Osteoblast (primary cell): ENCODE data around the gene SPATA3. TPM values are rescaled to one million over a fixed set of nuclear protein-coding genes. Genes with fewer than 3 reads are reported as not detected.
"Not testable (repeated sequence)": the region's sequence is repeated elsewhere in the genome, so short reads cannot be mapped to it uniquely, and the experiment has no call there.

ENCODE experiments used
- DNase-seq: peaks from one replicate; pipeline ENCODE4 v3.0.0; 2011; ENCODE audit warnings: low spot score, mixed read lengths; ENCODE audit not compliant: insufficient read length; ENCODE audit errors: missing footprints
- H2AFZ ChIP-seq: 2 replicates; pipeline ENCODE4 v1.6.0; 2011; ENCODE audit warnings: mild to moderate bottlenecking, low read length
- H3K27ac ChIP-seq: 2 replicates; pipeline ENCODE4 v1.5.1; 2011; ENCODE audit warnings: mild to moderate bottlenecking, low read depth, low read length, moderate library complexity
- H3K27me3 ChIP-seq: 2 replicates; pipeline ENCODE4 v1.6.0; 2012; ENCODE audit warnings: mild to moderate bottlenecking, control low read depth, inconsistent platforms, low read length, moderate library complexity; ENCODE audit not compliant: insufficient read depth
- H3K36me3 ChIP-seq: 2 replicates; pipeline ENCODE4 v1.5.1; 2011; ENCODE audit warnings: mild to moderate bottlenecking, low read length, control low read depth, moderate library complexity; ENCODE audit not compliant: insufficient read depth
- H3K4me1 ChIP-seq: 2 replicates; pipeline ENCODE4 v1.5.1; 2011; ENCODE audit warnings: mild to moderate bottlenecking, low read length, control low read depth, moderate library complexity; ENCODE audit not compliant: insufficient read depth
- H3K4me2 ChIP-seq: 2 replicates; pipeline ENCODE4 v1.6.0; 2011; ENCODE audit warnings: mild to moderate bottlenecking, low read length; ENCODE audit not compliant: insufficient read depth
- H3K4me3 ChIP-seq: fragments of 200-600 bp; sonication (generic); 3 replicates; pipeline ENCODE4 v1.5.1; 2012; ENCODE audit warnings: mild to moderate bottlenecking, low read length, inconsistent platforms; ENCODE audit not compliant: insufficient read depth
- H3K79me2 ChIP-seq: 2 replicates; pipeline ENCODE4 v1.6.0; 2012; ENCODE audit warnings: mild to moderate bottlenecking, low read length, control low read depth, inconsistent platforms; ENCODE audit not compliant: insufficient read depth
- H3K9me3 ChIP-seq: 2 replicates; pipeline ENCODE4 v1.5.1; 2011; ENCODE audit warnings: low read depth, low read length, control low read depth
- H4K20me1 ChIP-seq: 2 replicates; pipeline ENCODE4 v1.6.0; 2012; ENCODE audit warnings: mild to moderate bottlenecking, low read length, control low read depth; ENCODE audit not compliant: insufficient read depth
- total RNA-seq: library from RNA; depleted of rRNA; stranded (reverse); fragments of >200 nt; gene quantifications from 2 replicates; pipeline ENCODE4 v1.2.3, GENCODE V29; 2012
- TF ChIP-seq, protein P1 (sequence below): IDR thresholded peaks from 2 replicates; pipeline ENCODE4 v1.5.1; 2011; ENCODE audit warnings: mild to moderate bottlenecking, low read depth, low read length, moderate library complexity; ENCODE audit errors: extremely low read depth

Gene SPATA3
- total RNA-seq, 1 donor, result not detected

- Histone ChIP-seq H3K36me3 (no peaks in the 10 kb centered on the region), H3K27me3 (peaks cover 39% of the 10 kb centered on the region), H3K4me2 (no peak overlapping the region), H3K4me1 (no peaks in the 10 kb centered on the region), H3K79me2 (no peaks in the 10 kb centered on the region), H4K20me1 (no peaks in the 10 kb centered on the region), H3K4me3 (no peak overlapping the region), H2AFZ (no peak overlapping the region), H3K9me3 (no peaks in the 10 kb centered on the region), H3K27ac (no peak overlapping the region)
- no peak for DNase-seq
- TF ChIP-seq, protein P1, sequence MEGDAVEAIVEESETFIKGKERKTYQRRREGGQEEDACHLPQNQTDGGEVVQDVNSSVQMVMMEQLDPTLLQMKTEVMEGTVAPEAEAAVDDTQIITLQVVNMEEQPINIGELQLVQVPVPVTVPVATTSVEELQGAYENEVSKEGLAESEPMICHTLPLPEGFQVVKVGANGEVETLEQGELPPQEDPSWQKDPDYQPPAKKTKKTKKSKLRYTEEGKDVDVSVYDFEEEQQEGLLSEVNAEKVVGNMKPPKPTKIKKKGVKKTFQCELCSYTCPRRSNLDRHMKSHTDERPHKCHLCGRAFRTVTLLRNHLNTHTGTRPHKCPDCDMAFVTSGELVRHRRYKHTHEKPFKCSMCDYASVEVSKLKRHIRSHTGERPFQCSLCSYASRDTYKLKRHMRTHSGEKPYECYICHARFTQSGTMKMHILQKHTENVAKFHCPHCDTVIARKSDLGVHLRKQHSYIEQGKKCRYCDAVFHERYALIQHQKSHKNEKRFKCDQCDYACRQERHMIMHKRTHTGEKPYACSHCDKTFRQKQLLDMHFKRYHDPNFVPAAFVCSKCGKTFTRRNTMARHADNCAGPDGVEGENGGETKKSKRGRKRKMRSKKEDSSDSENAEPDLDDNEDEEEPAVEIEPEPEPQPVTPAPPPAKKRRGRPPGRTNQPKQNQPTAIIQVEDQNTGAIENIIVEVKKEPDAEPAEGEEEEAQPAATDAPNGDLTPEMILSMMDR, result no peak
These were observed 20.8 kb downstream of the SPATA3 start for GRCh38 chr2:231016566-231017230.

DNA sequence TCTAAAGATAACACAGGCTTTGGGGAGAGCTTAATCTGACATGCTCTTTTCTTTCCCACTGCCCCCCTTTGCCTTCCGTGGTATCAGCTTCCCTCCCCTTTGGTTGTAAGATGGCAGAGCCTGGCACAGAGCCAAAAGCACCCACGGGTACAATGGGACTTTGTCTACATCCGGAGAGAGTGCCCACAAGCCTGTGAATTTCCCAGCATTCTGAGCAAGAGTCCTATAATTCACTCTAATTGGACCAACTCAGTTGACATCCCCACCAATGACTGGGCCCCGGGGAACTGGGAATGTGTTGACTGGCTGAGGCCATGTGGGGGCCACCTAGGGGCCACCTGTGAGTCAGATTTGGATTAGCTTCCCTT is 21.3 kb downstream of the SPATA3 start:
- Histone ChIP-seq H3K4me1 (no peaks in the 10 kb centered on the region), H3K36me3 (no peaks in the 10 kb centered on the region), H3K4me2 (no peak overlapping the region), H3K4me3 (no peak overlapping the region), H4K20me1 (no peaks in the 10 kb centered on the region), H3K79me2 (no peaks in the 10 kb centered on the region), H2AFZ (no peak overlapping the region), H3K27ac (no peak overlapping the region), H3K27me3 (peaks cover 34% of the 10 kb centered on the region), H3K9me3 (no peaks in the 10 kb centered on the region)
- peak; percentile 73 for DNase-seq
- TF ChIP-seq, protein P1, result no peak

GRCh38 chr2:231018184-231018583 is 22.3 kb downstream of the SPATA3 start:
- no peaks in the 10 kb centered on the region for H3K79me2 ChIP-seq
- H4K20me1 ChIP-seq, result no peaks in the 10 kb centered on the region
- DNase-seq, result no peak
- no peaks in the 10 kb centered on the region for H3K9me3 ChIP-seq
- no peaks in the 10 kb centered on the region for H3K4me1 ChIP-seq
- no peak overlapping the region for H3K27ac ChIP-seq
- no peaks in the 10 kb centered on the region for H3K36me3 ChIP-seq
- no peak overlapping the region for H3K4me3 ChIP-seq
- H2AFZ ChIP-seq, result no peak overlapping the region
- H3K27me3 ChIP-seq, result peaks cover 24% of the 10 kb centered on the region
- TF ChIP-seq, protein P1, result no peak
- no peak overlapping the region for H3K4me2 ChIP-seq

DNA sequence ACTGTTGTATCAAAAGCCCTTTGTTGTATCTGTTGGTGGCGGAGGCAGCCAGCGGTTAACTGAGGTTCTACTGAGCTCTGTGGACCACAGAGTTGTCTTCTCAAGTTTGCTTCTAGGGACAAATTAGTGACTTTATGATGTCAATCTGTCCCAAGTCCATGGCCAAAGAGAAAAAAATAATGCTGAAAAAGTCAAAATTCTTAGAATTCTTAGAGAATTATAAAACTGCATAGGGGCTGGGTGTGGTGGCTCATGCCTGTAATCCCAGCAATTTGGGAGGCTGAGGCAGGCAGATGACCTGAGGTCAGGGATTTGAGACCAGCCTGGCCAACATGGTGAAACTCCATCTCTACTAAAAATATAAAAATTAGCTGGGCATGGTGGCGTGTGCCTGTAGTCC is 29.1 kb downstream of the SPATA3 start:
- not testable (repeated sequence) for H3K36me3 ChIP-seq, H3K27me3 ChIP-seq, H3K4me1 ChIP-seq, DNase-seq, H3K4me3 ChIP-seq, H3K79me2 ChIP-seq, H3K9me3 ChIP-seq, H3K27ac ChIP-seq, H2AFZ ChIP-seq, H4K20me1 ChIP-seq, H3K4me2 ChIP-seq
